WTC11 (cell line): ENCODE data around the gene ACOXL. TPM values are rescaled to one million over a fixed set of nuclear protein-coding genes. Genes with fewer than 3 reads are reported as not detected.

ENCODE experiments used
- ATAC-seq: fragments of 200-7000 bp; cut with Tn5 transposase; 2 replicates; pipeline ENCODE4 v1.10.0; 2021; ENCODE audit warnings: mild to moderate bottlenecking, moderate library complexity
- CTCF ChIA-PET: fragments of 300-600 bp; sonication (Branson Sonifier 250); formaldehyde crosslinking; loops from one replicate; lab custom pipeline; 2021; ENCODE audit warnings: antibody characterized with exemption; lab: Charles Lee
- POLR2A ChIA-PET: fragments of 350-600 bp; sonication (Branson Sonifier 250); formaldehyde crosslinking; loops from one replicate; lab custom pipeline; 2021; ENCODE audit warnings: antibody characterized with exemption; lab: Charles Lee
- DNase-seq: peaks from one replicate; pipeline ENCODE4 v3.0.0; 2021; ENCODE audit warnings: low spot score
- H3K27ac Mint-ChIP-seq: 2 replicates; pipeline ENCODE4 v1.8.0; 2021; ENCODE audit warnings: mixed read lengths
- H3K27me3 Mint-ChIP-seq: 2 replicates; pipeline ENCODE4 v1.8.0; 2021; ENCODE audit warnings: low read depth, mild to moderate bottlenecking, moderate library complexity, mixed read lengths
- H3K36me3 Mint-ChIP-seq: 2 replicates; pipeline ENCODE4 v1.8.0; 2021; ENCODE audit warnings: mixed read lengths
- H3K4me1 Mint-ChIP-seq: 2 replicates; pipeline ENCODE4 v1.8.0; 2022; ENCODE audit warnings: mixed read lengths
- H3K4me3 Mint-ChIP-seq: 2 replicates; pipeline ENCODE4 v1.8.0; 2021; ENCODE audit warnings: mild to moderate bottlenecking, moderate library complexity, mixed read lengths
- H3K9me3 Mint-ChIP-seq: 2 replicates; pipeline ENCODE4 v1.8.0; 2021; ENCODE audit warnings: mixed read lengths
- ARID4B ChIP-seq: sonication (generic); formaldehyde crosslinking; IDR thresholded peaks from 2 replicates; pipeline ENCODE4 v1.8.0; 2023; ENCODE audit warnings: missing genetic modification reagents, mild to moderate bottlenecking, borderline replicate concordance
- E2F4 ChIP-seq: sonication (generic); formaldehyde crosslinking; IDR thresholded peaks from 2 replicates; pipeline ENCODE4 v1.8.1; 2022; ENCODE audit warnings: low read depth, mild to moderate bottlenecking, moderate library complexity, missing genetic modification reagents, borderline replicate concordance
- E2F5 ChIP-seq: sonication (generic); formaldehyde crosslinking; IDR thresholded peaks from 2 replicates; pipeline ENCODE4 v1.8.1; 2022; ENCODE audit warnings: mild to moderate bottlenecking, moderate library complexity, missing genetic modification reagents
- HMGXB4 ChIP-seq: sonication (generic); formaldehyde crosslinking; IDR thresholded peaks from 2 replicates; pipeline ENCODE4 v1.8.1; 2023; ENCODE audit warnings: mild to moderate bottlenecking, moderate library complexity, missing genetic modification reagents
- MXD4 ChIP-seq: fragments of 250-450 bp; sonication (Bioruptor Pico); IDR thresholded peaks from 2 replicates; pipeline ENCODE4 v1.8.0; 2021; ENCODE audit warnings: mild to moderate bottlenecking, moderate library complexity, borderline replicate concordance
- MYBL2 ChIP-seq: sonication (generic); formaldehyde crosslinking; IDR thresholded peaks from 2 replicates; pipeline ENCODE4 v1.8.1; 2023; ENCODE audit warnings: mild to moderate bottlenecking, moderate library complexity, missing genetic modification reagents
- PRDM15 ChIP-seq: sonication (generic); formaldehyde crosslinking; IDR thresholded peaks from 2 replicates; pipeline ENCODE4 v1.8.0; 2022; ENCODE audit warnings: missing genetic modification reagents
- SP1 ChIP-seq: sonication (generic); formaldehyde crosslinking; conservative IDR thresholded peaks from 2 replicates; pipeline ENCODE4 v1.8.1; 2022; ENCODE audit warnings: missing genetic modification reagents
- TCF7 ChIP-seq: sonication (generic); formaldehyde crosslinking; IDR thresholded peaks from 2 replicates; pipeline ENCODE4 v1.8.0; 2022; ENCODE audit warnings: mild to moderate bottlenecking, low read depth, missing genetic modification reagents, moderate library complexity
- ZNF121 ChIP-seq: sonication (generic); formaldehyde crosslinking; IDR thresholded peaks from 2 replicates; pipeline ENCODE4 v1.8.0; 2023; ENCODE audit warnings: missing genetic modification reagents
- ZNF138 ChIP-seq: sonication (generic); formaldehyde crosslinking; conservative IDR thresholded peaks from 2 replicates; pipeline ENCODE4 v1.8.1; 2022; ENCODE audit warnings: mild to moderate bottlenecking, moderate library complexity, missing genetic modification reagents
- ZNF281 ChIP-seq: sonication (generic); formaldehyde crosslinking; IDR thresholded peaks from 2 replicates; pipeline ENCODE4 v1.8.0; 2023; ENCODE audit warnings: mild to moderate bottlenecking, missing genetic modification reagents
- ZNF416 ChIP-seq: fragments of 250-450 bp; sonication (Bioruptor Pico); IDR thresholded peaks from 2 replicates; pipeline ENCODE4 v1.9.0; 2021; ENCODE audit warnings: mild to moderate bottlenecking, inconsistent platforms
- total RNA-seq: library from RNA; stranded (reverse); gene quantifications from 3 replicates; pipeline ENCODE4 v1.2.3, GENCODE V29; 2021

ACOXL gene
- total RNA-seq, 1 experiment from 2014 or later: 14.9 TPM

- ATAC-seq: no peak
- H3K4me3 Mint-ChIP-seq: no peak overlapping the region
- no peak for TF ChIP-seq MXD4 (CRISPR knock-in tag)
- TF ChIP-seq E2F4 (CRISPR knock-in tag): no peak
- H3K27ac Mint-ChIP-seq: no peak overlapping the region; the same call in 1 of the 2 replicates
- H3K4me1 Mint-ChIP-seq: peaks cover 3% of the 10 kb centered on the region; the same call in 1 of the 2 replicates
- peaks cover 9% of the 10 kb centered on the region for H3K36me3 Mint-ChIP-seq
- ChIA-PET POLR2A (no interaction called here), CTCF (no interaction called here)
- no peaks in the 10 kb centered on the region for H3K9me3 Mint-ChIP-seq
- H3K27me3 Mint-ChIP-seq: no peaks in the 10 kb centered on the region
- DNase-seq: no peak
Observed at GRCh38 chr2:110793034-110793433, 60.7 kb downstream of the ACOXL start.

- Mint-ChIP-seq H3K4me1 (peaks cover 3% of the 10 kb centered on the region; the same call in 1 of the 2 replicates), H3K36me3 (peaks cover 20% of the 10 kb centered on the region), H3K27me3 (no peaks in the 10 kb centered on the region), H3K27ac (no peak overlapping the region), H3K9me3 (peaks cover 11% of the 10 kb centered on the region), H3K4me3 (no peak overlapping the region)
- ChIA-PET CTCF (no interaction called here), POLR2A (no interaction called here)
- ATAC-seq (no peak), DNase-seq (no peak)
- TF ChIP-seq PRDM15 (CRISPR knock-in tag): no peak
- no peak for TF ChIP-seq E2F4 (CRISPR knock-in tag)
- TF ChIP-seq ARID4B: no peak
- no peak for TF ChIP-seq TCF7 (CRISPR knock-in tag)
Observed at GRCh38 chr2:110794390-110794789, 62.0 kb downstream of the ACOXL start.

- peaks cover 16% of the 10 kb centered on the region for H3K9me3 Mint-ChIP-seq
- TF ChIP-seq E2F5 (CRISPR knock-in tag) (no peak), MYBL2 (CRISPR knock-in tag) (no peak), ZNF416 (no peak), SP1 (CRISPR knock-in tag) (no peak), HMGXB4 (no peak), ZNF138 (CRISPR knock-in tag) (no peak), ZNF281 (CRISPR knock-in tag) (no peak), ZNF121 (CRISPR knock-in tag) (no peak)
- H3K27ac Mint-ChIP-seq: no peak overlapping the region
- ATAC-seq: no peak
- ChIA-PET CTCF (interaction anchor here (0.8 kb wide), 1 partner anchor 19 kb away, joined by 4 read pairs; no protein-coding TSS in a partner anchor), POLR2A (no interaction called here)
- no peak for DNase-seq
- peaks cover 3% of the 10 kb centered on the region; the same call in 1 of the 2 replicates for H3K4me1 Mint-ChIP-seq
- peaks cover 26% of the 10 kb centered on the region for H3K36me3 Mint-ChIP-seq
- H3K4me3 Mint-ChIP-seq: no peak overlapping the region
- H3K27me3 Mint-ChIP-seq: peaks cover under 1% of the 10 kb centered on the region; the same call in 1 of the 2 replicates
Observed at GRCh38 chr2:110794951-110795350, 62.6 kb downstream of the ACOXL start.
